ENCODE measurements around the gene HAUS8.

GRCh38 chr19:17114414-17114831 is 39.2 kb upstream of the HAUS8 start:
- TF ChIP-seq L3MBTL2 (conservative IDR thresholded peaks at IDR 0.05) = no peak
- no peak for TF ChIP-seq PKNOX1 (IDR thresholded peaks at IDR 0.05)
- no peak for TF ChIP-seq HDGF (IDR thresholded peaks at IDR 0.05; ENCODE audit: borderline replicate concordance)
- no peak for TF ChIP-seq TARDBP (IDR thresholded peaks at IDR 0.05)
- TF ChIP-seq SP1 (IDR thresholded peaks at IDR 0.05) = no peak
- no peak for TF ChIP-seq BHLHE40 (IDR thresholded peaks at IDR 0.05; ENCODE audit: borderline replicate concordance)
- TF ChIP-seq ELF4 (IDR thresholded peaks at IDR 0.05) = no peak
- no peak for TF ChIP-seq SUZ12 (IDR thresholded peaks at IDR 0.05)
- TF ChIP-seq LEF1 (IDR thresholded peaks at IDR 0.05; ENCODE audit: borderline replicate concordance) = no peak
- no peak for TF ChIP-seq FOXA1 (IDR thresholded peaks at IDR 0.05)
- no peak for TF ChIP-seq FOXK2 (IDR thresholded peaks at IDR 0.05)
- no peak for TF ChIP-seq ZNF384 (IDR thresholded peaks at IDR 0.05)

Data from HEK293T (cell line).